ENCODE measurements around the gene ST3GAL2.

Gene ST3GAL2, protein sequence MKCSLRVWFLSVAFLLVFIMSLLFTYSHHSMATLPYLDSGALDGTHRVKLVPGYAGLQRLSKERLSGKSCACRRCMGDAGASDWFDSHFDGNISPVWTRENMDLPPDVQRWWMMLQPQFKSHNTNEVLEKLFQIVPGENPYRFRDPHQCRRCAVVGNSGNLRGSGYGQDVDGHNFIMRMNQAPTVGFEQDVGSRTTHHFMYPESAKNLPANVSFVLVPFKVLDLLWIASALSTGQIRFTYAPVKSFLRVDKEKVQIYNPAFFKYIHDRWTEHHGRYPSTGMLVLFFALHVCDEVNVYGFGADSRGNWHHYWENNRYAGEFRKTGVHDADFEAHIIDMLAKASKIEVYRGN

DNA sequence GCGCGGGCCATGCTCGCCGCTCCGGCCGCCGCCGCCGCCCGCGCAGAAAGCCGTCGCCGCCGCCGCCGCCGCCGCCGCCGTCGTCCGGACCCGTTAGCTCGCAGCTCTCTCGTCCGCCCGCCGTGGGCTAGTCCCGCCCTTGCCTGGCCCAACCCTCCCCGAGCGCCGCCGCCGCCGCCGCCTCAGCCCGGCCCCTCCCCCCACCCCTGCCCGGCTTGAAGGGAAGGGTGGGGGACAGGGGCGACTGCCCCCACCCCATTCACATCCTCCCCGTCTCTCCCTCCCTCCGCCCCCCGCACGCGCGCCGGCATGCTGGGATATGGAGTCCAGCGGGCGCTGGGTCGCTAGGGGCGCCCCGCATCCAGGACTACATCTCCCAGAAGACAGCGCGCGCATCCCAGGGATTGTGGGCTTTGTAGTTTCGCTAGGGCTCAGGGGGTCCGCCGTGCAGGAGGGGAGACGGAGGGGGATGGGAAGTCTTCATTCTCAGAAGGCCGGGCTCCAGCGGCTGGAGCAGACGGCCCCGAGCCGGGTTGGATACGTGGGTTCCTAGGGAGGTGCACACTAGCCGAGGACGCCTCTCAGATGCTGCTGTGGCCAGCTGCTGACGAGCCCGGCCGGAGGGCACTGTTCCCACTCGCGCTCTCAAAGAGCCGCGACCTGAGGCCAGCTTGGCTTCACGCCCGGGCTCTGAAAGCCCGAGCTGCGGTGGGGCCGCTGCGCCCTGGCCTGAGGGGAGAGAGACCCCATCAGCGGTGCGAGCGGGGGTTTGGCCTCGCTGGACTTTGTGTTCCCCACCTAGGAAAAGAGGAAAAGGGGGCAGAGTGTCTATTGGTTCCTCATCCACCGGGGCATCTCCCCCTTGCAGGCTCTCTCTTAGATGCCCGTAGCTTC is at the start of gene ST3GAL2:
Gene ST3GAL2 (minus strand): TSS at position 132 of the 894 bp plus-strand sequence. CDS start 40,570 bp downstream, outside the sequence.
- peak; percentile 93 for DNase-seq (ENCODE audit: low spot score)

DNA sequence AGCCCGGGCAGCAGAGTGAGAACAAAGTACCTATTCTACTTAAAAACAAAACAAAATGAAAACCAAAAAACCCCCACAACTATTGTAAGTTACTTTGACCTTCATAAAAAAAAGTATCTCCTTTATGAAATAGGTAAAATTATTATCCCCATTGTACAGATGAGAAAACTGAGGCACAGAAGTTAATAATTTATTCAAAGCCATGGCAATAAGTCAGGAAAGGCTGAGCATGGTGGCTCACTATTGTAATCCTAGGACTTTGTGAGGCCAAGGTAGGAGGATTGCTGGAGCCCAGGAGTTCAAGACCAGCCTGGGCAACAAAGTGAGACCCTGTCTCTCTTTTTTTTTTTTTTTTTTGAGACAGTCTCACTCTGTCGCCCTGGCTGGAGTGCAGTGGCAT is 46.0 kb upstream of the ST3GAL2 start:
- DNase-seq (ENCODE audit: low spot score) = no peak

DNA sequence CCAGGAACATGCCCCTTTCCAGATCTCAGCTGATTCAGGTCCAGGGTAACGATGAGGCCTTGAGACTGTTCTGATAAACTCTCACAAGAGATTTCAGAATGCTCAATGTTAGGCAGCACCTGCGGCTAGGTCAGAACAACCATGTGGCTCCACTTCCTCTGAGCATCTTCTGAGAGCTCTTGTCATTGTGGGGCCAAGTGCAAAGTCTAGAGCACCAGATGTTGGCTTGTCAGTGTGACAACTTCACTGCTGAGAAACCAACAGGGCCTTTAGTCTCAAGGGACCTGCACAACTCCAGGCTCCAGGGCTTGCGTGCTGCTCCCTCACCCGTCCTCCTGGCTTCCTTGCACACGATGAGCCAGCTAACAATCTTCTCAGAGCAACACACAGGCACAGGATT is 44.5 kb upstream of the ST3GAL2 start:
- DNase-seq (ENCODE audit: low spot score) = no peak

DNA sequence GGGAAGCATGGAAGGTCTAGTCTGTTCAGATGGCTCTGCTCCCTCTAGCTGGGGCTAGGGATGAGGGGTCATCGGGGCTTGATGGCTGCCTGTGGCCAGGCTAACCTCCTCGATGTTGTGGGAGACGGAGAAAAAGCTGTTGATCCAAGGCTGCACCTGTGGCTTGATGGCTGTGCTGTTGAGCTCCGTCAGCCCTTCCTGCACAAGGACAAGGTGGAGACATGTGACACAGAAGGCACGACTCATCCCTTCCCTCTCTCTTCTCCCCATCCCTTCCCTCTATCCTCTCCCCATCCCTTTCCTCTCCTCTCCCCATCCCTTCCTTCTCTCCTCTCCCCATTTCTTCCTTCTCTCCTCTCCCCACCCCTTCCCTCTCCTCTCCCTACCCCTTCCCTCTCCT is 43.7 kb upstream of the ST3GAL2 start:
- DNase-seq (ENCODE audit: low spot score) = no peak

DNA sequence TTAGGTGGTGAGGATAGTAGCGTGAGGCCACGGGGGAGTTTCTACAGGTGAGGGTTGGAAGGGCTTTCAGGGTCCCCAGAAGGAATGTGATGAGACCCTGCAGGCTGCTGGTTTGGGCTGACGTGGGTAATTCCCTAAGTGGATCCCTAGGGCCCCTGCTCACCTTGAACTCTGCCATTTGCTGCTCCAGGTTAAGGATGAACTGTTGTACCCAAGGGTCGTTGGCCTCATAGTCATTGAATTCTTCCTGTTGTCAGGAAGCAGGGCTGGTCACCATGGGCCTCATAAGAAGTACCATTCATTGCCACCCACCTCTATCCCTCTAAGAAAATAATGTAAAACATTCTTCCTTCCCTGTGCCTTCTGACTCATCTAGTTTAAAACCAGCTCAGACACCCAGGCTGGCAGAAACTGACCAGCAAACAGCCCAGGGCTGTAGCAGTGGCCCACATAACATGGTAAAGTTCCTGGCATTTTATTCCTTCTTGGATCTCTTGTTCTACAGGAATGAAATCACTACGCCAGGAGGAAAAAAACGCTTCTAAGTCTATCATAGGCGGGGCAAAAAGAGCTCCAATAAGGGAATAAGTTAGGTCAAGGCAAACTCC is 43.1 kb upstream of the ST3GAL2 start:
- DNase-seq (ENCODE audit: low spot score) = no peak

DNA sequence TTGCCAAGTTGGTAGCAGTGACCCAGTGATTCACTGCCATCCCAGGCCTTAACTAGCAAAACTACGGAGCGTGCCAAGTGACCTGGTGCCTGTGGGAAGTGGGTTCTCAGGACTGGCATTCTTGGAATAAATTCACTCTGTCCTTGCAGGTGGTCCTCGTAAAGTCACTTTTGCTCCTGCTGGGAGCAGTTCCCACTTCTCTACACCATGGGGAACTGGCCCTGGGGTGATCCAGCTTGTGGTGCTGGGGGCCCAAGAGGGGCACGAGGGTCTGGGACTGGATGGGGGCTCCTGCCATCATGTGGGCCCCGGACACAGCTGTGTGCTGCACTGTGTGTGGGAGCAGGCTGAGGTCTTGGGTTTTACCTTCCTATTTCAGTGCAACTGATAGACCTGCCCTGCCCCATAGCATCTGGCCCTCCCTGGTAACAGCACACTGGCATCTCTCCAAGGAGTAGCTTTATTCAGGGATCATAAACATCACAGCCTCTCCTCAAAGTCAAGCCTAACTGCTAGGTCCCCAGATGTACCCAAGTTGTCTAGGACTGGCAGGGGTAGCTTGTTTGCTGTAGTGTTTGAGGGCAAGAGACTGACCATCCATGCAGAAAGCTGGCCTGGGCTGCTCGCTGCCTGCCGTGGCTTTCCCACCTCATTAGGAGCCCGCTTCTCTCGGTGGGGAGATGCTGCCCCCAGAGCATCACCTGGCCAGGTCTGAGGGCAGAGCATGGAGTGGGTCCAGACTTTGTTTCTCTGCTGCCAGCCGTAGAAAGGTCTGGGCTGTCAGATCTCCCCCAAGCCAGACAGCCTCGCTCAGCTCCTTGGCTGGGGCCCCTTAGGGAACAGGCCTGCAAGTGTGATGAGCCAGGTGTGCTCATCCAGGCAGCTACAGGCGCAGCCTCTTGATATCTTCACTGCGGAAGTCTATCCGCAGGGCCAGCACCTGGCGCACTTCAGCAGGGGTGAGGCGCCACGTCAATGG is 41.5 kb upstream of the ST3GAL2 start:
- DNase-seq (ENCODE audit: low spot score) = no peak

DNA sequence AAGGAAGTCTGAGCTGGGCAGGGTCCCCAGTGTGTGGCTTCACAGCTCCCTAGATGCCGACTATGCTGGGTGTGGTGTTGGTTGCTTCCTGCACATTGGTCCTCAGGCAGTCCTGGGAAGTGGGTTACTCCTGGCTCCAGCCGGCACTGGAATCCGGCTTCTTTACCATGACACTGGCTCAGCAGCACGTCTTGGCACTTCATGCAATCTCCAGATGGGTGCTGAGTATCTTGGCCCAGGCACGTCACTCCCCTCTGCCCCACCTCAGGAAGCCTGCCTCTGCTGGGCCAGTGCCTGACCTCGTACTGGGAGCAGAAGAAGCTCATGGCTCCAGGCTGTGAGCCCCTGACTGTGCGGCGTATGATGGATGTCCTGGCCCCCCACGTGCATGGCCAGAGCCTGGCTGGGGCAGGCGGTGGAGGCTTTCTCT is 40.0 kb upstream of the ST3GAL2 start:
- no peak for DNase-seq (ENCODE audit: low spot score)

DNA sequence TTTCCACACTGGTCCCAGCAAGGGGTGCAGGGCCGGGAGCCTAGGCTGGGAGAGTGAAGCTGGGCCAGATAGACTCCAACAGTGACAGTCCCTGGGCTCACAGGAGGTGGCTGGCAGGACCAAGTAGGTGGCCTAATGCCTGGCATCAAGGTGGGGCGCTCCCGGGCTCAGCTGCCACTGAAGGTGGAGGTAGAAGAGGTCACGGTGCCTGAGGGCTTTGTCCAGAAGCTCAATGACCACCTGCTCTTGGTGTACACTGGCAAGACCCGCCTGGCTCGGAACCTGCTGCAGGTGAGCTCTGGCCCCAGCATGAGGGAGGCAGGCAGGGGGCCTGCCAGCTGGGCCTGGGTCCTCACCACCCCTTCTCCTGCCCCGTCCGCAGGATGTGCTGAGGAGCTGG is 39.3 kb upstream of the ST3GAL2 start:
- no peak for DNase-seq (ENCODE audit: low spot score)

DNA sequence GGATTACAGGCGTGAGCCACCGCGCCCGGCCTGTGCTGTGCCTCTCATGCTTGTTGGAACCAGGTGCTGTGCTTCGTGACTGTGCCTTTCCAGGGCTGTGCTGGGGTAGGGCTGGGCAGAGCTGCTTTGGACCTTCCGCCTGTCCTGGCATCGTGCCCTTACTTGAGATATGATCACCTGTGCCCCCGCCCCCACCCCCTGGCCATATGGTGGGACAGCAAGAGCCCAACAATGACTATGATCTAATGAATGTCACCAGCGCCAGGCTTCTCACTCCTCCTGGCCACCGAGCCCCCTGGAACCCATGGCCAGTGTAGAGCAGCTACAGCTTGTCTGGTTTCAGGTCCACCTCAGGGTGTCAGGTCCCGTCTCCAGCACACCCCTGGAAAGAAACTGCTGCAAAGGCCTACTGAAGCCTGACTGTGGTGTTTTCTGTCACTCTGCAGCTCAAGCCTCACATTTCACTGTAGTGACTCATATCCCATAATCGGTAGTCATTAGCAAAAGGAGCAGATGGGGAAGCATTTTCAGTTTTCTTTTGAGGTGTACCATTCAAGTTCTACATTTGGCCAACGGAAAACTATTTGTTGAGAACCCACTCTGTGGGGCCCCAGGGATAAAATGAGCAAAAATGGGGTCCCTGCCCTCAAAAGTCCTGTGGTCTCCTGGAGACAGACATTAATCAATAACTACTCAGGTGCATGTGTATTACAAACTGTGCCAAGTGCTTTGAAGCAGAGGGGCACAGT is 37.5 kb upstream of the ST3GAL2 start:
- no peak for DNase-seq (ENCODE audit: low spot score)

DNA sequence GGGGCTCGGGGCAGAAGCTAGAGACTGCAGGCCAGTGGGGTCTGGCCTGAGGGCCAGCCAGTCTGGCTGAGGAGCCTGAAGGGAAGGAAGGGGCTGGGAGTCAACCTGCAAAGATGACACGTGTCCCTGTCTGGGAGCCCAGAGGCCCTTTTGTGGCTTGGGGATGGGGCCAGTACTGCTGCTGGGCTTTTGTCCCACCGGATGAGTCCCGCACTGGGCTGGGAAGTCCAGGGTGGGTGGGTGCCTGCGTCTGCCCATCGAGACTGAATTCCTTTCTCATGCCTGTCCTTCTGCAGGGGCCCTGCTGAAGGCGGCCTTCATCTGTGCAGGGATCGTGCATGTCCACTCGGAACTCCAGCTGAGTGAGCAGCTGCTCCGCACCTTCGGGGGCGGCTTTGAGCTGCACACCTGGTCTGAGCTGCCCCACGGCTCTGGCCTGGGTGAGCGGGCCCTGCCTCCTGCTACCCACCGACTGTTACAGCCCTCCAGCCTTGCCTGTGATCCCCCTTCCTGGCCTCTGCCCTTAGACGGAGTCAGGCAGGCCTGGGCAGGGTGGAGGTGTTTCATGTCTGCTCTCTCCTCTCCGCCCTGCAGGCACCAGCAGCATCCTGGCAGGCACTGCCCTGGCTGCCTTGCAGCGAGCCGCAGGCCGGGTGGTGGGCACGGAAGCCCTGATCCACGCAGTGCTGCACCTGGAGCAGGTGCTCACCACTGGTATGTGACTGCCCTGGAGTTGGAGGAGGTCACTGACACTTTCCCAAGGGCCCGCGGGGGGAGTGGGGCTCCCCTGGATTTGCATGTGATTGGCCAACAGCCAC is 36.4 kb upstream of the ST3GAL2 start:
- DNase-seq (ENCODE audit: low spot score) = no peak

DNA sequence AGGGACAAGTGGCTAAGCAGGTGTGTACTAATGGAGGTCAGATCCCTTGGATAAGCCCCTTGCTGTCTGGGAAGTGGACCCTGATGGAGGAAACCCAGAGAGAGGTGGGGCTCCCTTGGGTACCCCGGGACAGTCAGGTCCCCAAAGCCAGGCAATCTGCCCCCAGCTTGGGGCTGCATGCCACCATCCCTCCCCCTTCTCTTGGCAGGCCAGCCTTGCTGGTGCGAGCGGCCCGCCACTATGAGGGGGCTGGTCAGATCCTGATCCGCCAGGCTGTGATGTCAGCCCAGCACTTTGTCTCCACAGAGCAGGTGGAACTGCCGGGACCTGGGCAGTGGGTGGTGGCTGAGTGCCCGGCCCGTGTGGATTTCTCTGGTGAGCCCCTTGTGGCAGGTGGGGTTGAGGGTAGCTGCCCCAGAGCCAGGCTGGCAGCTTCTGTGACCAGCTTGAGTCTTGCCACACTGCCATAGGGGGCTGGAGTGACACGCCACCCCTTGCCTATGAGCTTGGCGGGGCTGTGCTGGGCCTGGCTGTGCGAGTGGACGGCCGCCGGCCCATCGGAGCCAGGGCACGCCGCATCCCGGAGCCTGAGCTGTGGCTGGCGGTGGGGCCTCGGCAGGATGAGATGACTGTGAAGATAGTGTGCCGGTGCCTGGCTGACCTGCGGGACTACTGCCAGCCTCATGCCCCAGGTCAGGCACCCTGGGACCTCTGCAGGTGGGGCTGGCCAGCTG is 35.6 kb upstream of the ST3GAL2 start:
- DNase-seq (ENCODE audit: low spot score) = no peak

DNA sequence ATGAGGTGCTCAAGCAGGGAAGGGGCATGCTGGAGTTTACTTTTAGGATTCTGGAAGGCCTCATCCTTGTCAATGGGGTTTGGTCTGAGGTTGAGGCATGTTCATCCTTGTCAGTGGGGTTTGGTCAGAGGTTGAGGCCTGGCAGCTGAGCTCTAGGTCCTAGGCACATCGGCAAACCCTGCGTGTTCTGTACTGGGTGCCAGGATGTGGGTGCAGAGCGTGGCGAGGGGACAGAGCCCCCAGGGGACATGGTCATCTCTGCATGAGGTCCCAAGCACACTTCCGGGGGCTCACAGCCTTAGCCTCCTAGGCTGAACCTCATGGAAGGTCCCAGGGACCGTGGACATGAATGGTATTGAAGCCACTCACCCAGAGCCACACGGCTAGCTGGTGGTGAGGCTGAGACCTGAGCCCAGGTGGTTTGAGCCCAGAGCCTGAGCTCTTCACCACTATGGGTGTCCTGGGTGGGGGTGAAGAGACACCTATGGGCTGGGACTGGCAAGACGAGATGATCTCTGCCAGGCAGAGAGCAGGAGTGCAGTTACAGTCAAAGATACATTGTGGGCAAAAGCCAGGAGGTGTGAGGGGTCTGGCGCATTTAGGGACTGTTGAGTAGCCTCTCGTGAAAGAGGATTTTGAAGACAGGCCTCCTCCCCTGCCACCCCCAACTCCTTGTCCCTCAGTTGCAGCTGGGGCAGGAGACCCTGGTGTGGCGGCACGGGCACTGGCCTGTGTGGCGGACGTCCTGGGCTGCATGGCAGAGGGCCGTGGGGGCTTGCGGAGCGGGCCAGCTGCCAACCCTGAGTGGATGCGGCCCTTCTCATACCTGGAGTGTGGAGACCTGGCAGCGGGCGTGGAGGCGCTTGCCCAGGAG is 34.8 kb upstream of the ST3GAL2 start:
- DNase-seq (ENCODE audit: low spot score) = no peak

DNA sequence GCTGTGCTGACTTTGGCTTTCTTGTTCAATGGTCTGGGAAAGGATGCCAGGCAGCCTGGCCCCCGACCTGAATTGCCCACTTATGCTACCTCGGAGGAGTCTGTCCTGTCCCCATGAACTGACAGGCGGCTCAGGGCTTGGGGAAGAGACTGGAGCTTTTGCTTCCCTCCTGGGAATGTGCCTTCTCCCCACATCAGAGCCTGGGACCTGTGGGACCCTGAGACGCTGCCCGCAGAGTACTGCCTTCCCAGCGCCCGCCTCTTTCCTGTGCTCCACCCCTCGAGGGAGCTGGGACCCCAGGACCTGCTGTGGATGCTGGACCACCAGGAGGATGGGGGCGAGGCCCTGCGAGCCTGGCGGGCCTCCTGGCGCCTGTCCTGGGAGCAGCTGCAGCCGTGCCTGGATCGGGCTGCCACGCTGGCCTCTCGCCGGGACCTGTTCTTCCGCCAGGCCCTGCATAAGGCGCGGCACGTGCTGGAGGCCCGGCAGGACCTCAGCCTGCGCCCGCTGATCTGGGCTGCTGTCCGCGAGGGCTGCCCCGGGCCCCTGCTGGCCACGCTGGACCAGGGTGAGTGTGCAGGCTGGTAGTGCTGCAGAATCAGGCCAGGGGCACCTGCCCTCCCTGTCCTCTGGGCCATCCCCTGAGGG is 34.0 kb upstream of the ST3GAL2 start:
- DNase-seq (ENCODE audit: low spot score) = no peak

DNA sequence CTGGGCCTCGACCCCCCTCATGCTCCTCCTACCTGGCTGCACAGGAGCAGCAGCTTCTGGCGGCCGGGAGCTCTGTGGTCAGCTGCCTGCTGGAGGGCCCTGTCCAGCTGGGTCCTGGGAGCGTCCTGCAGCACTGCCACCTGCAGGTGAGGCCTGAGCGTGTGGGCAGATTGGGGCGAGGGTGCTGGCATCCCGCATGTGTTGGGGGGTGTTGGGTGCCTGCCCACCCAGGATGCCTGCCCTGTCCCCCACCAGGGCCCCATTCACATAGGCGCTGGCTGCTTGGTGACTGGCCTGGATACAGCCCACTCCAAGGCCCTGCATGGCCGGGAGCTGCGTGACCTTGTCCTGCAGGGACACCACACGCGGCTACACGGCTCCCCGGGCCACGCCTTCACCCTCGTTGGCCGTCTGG is 32.0 kb upstream of the ST3GAL2 start:
- DNase-seq (ENCODE audit: low spot score) = peak; percentile 84

DNA sequence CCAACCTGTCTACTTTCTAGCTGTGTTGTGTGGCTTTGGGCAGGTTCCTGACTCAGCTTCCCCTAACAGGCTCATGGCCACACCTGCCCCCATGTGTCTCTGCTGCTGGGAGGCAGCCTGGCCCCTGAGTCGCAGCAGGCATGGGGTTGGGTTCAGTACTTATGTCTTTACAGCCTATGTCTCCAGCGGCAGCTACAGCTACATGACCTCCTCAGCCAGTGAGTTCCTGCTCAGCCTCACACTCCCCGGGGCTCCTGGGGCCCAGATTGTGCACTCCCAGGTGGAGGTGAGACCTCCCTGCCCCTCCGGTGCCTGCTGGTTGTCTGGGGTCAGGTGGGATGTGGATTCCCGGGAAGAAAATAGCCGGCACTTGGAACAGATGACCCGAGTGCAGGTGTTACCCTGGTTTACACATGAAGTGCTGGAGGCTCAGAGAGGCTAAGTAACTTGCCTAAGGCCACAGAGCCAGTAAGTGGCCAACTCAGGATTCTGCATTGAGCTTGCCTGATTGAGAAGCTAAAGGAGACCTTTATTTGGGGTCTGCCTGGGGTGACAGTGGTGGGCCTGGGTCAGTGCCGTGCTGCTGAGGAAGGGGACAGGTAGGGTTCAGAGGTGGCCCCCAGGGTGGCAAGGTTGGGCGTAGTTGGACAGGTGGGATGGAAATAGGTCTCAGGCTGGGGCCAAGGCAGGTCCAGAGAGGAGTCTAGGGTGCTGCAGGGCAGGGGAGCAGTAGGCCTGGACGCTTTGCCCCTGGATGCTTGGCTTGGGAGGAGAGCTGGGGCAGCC is 31.4 kb upstream of the ST3GAL2 start:
- DNase-seq (ENCODE audit: low spot score) = no peak

DNA sequence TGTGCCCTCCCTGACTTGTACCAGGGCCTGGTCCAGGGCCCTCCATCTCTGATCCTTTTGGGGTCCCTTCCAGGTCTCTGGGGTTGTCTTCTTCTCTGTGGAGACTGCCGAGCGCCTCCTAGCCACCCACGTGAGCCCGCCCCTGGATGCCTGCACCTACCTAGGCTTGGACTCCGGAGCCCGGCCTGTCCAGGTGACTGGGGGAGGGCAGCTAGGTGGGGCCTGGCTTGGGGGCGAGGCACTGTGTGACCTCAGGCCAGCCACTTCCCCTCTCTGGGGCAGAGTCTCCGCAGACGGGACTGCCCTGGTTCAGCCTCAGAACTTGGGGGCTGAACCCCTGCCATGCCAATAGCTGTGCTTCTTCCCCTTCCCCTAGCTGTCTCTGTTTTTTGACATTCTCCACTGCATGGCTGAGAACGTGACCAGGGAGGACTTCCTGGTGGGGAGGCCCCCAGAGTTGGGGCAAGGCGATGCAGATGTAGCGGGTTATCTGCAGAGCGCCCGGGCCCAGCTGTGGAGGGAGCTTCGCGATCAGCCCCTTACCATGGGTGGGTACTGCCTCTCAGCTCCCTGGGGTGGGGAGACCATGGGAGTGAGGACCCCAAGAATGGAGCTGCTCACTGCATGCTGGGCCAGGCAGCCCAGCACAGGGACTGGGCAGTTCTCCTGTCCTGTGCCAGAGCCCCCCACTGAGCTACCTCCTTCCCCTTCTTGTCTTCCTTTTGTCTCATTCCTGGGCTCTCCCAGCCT is 30.1 kb upstream of the ST3GAL2 start:
- no peak for DNase-seq (ENCODE audit: low spot score)

Measured in HuH-7.5 (cell line).